K562 (cell line): ENCODE results near the gene TFCP2. TPM values are rescaled to one million over a fixed set of nuclear protein-coding genes. Genes with fewer than 3 reads are reported as not detected.

Experiments used
- BRCA1 ChIP-seq, 2 experiments: fragments of 450-650 bp in 1 of 2; sonication (generic) in 1 of 2; formaldehyde crosslinking in 1 of 2; IDR thresholded peaks; 2 replicates each; pipeline versions ENCODE4 v1.5.0 to v1.6.1; 2017 to 2020; ENCODE audit warnings: mild to moderate bottlenecking in 1 of 2, missing genetic modification reagents in 1 of 2
- CREB1 ChIP-seq, 2 experiments: sonication (generic) in 1 of 2; formaldehyde crosslinking in 1 of 2; IDR thresholded peaks; 2 replicates each; pipeline versions ENCODE4 v1.6.1 to v1.8.0; 2012 to 2022; ENCODE audit warnings: inconsistent platforms in 1 of 2, mild to moderate bottlenecking in 1 of 2, missing genetic modification reagents in 1 of 2, moderate library complexity in 1 of 2
- E2F3 ChIP-seq: fragments of 250-450 bp; sonication (Bioruptor Pico); IDR thresholded peaks from 2 replicates; pipeline ENCODE4 v1.4.0; 2020; ENCODE audit warnings: mild to moderate bottlenecking
- MIER1 ChIP-seq: fragments of 450-650 bp; IDR thresholded peaks from 2 replicates; pipeline ENCODE4 v1.6.1; 2016; ENCODE audit warnings: antibody characterized with exemption, mild to moderate bottlenecking, low read depth
- RBBP5 ChIP-seq: fragments of 200-600 bp; sonication (generic); IDR thresholded peaks from 2 replicates; pipeline ENCODE4 v1.6.1; 2012; ENCODE audit warnings: borderline replicate concordance, mild to moderate bottlenecking, low read length, control low read depth, inconsistent platforms; ENCODE audit not compliant: insufficient read depth, poor library complexity, severe bottlenecking
- RUNX1 ChIP-seq: sonication (generic); IDR thresholded peaks from 2 replicates; pipeline ENCODE4 v1.6.1; 2016; ENCODE audit warnings: antibody characterized with exemption, low read depth
- SFPQ ChIP-seq: fragments of 200-400 bp; formaldehyde crosslinking; IDR thresholded peaks from 2 replicates; pipeline ENCODE4 v1.6.1; 2017; ENCODE audit warnings: mild to moderate bottlenecking, low read depth, low read length, moderate library complexity
- SRSF9 ChIP-seq: fragments of 200-400 bp; formaldehyde crosslinking; IDR thresholded peaks from 2 replicates; pipeline ENCODE4 v1.6.1; 2017; ENCODE audit warnings: low read depth, low read length, borderline replicate concordance
- STAT6 ChIP-seq: sonication (generic); formaldehyde crosslinking; IDR thresholded peaks from 2 replicates; pipeline ENCODE4 v1.8.1; 2023; ENCODE audit warnings: mild to moderate bottlenecking, missing genetic modification reagents
- ZNF253 ChIP-seq: fragments of 250-450 bp; sonication (Bioruptor Pico); conservative IDR thresholded peaks from 2 replicates; pipeline ENCODE4 v1.6.1; 2021; ENCODE audit warnings: mild to moderate bottlenecking
- ZNF655 ChIP-seq: fragments of 250-450 bp; sonication (Bioruptor Pico); IDR thresholded peaks from 2 replicates; pipeline ENCODE4 v1.5.0; 2021
- ZNF76 ChIP-seq: fragments of 250-450 bp; sonication (Bioruptor Pico); IDR thresholded peaks from 2 replicates; pipeline ENCODE4 v1.4.0; 2020; ENCODE audit warnings: mild to moderate bottlenecking, moderate library complexity, borderline replicate concordance
- ZNF830 ChIP-seq: fragments of 250-450 bp; sonication (Bioruptor Pico); IDR thresholded peaks from 2 replicates; pipeline ENCODE4 v1.5.0; 2021; ENCODE audit warnings: mild to moderate bottlenecking
- polyA plus RNA-seq, 8 experiments: library from polyadenylated mRNA; depleted of rRNA in 4 of 8; stranded (reverse) in 5 of 8; unstranded in 3 of 8; fragments of >200 nt; fragmentation: Nextera tagmentation in 2 of 8; fragmentation: Illumina TruSeq in 1 of 8; extraction: Ambion mirVana in 2 of 8; extraction: Trizol in 1 of 8; gene quantifications; 2 replicates each; pipeline versions ENCODE4 v1.2.1 to v1.2.3, GENCODE V29; 2011 to 2014; ENCODE audit warnings: inconsistent platforms in 1 of 8, missing spikeins in 1 of 8
- total RNA-seq, 7 experiments: library from RNA; depleted of rRNA in 6 of 7; stranded (reverse); fragments of >200 nt in 6 of 7; fragmentation: Illumina TruSeq in 2 of 7; extraction: Trizol in 2 of 7; gene quantifications; 2 replicates each; pipeline versions ENCODE4 v1.2.1 to v1.2.3, GENCODE V29; 2011 to 2021; ENCODE audit warnings: low replicate concordance in 1 of 7
- TF ChIP-seq, protein P1 (sequence below): fragments of 450-650 bp; IDR thresholded peaks from 2 replicates; pipeline ENCODE4 v1.6.1; 2016; ENCODE audit warnings: borderline replicate concordance
- TF ChIP-seq, protein P2 (sequence below): sonication (generic); formaldehyde crosslinking; IDR thresholded peaks from 2 replicates; pipeline ENCODE4 v1.8.1; 2023; ENCODE audit warnings: mild to moderate bottlenecking, missing genetic modification reagents

TFCP2 gene
- total and polyA plus RNA-seq, 9 of the 15 experiments (the other 6 are each of a cell fraction or from before 2014, with no cell fraction given): 8.0 to 38.9 (median 19.3) TPM

- TF ChIP-seq, protein P1, sequence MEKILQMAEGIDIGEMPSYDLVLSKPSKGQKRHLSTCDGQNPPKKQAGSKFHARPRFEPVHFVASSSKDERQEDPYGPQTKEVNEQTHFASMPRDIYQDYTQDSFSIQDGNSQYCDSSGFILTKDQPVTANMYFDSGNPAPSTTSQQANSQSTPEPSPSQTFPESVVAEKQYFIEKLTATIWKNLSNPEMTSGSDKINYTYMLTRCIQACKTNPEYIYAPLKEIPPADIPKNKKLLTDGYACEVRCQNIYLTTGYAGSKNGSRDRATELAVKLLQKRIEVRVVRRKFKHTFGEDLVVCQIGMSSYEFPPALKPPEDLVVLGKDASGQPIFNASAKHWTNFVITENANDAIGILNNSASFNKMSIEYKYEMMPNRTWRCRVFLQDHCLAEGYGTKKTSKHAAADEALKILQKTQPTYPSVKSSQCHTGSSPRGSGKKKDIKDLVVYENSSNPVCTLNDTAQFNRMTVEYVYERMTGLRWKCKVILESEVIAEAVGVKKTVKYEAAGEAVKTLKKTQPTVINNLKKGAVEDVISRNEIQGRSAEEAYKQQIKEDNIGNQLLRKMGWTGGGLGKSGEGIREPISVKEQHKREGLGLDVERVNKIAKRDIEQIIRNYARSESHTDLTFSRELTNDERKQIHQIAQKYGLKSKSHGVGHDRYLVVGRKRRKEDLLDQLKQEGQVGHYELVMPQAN: peak; percentile 72; the same call in 1 of the 2 replicates
- TF ChIP-seq CREB1 (IDR thresholded peaks at IDR 0.05) (peak; percentile 96), CREB1 (CRISPR knock-in tag; IDR thresholded peaks at IDR 0.05) (peak; percentile 98), ZNF830 (no peak), BRCA1 (IDR thresholded peaks at IDR 0.05) (no peak), BRCA1 (CRISPR knock-in tag; IDR thresholded peaks at IDR 0.05) (no peak), ZNF655 (no peak), SFPQ (no peak), MIER1 (no peak), ZNF76 (CRISPR knock-in tag) (no peak), SRSF9 (no peak), ZNF253 (no peak), RUNX1 (no peak), STAT6 (CRISPR knock-in tag) (no peak; the same call in 1 of the 2 replicates), RBBP5 (no peak), E2F3 (CRISPR knock-in tag) (no peak)
- TF ChIP-seq, protein P2, sequence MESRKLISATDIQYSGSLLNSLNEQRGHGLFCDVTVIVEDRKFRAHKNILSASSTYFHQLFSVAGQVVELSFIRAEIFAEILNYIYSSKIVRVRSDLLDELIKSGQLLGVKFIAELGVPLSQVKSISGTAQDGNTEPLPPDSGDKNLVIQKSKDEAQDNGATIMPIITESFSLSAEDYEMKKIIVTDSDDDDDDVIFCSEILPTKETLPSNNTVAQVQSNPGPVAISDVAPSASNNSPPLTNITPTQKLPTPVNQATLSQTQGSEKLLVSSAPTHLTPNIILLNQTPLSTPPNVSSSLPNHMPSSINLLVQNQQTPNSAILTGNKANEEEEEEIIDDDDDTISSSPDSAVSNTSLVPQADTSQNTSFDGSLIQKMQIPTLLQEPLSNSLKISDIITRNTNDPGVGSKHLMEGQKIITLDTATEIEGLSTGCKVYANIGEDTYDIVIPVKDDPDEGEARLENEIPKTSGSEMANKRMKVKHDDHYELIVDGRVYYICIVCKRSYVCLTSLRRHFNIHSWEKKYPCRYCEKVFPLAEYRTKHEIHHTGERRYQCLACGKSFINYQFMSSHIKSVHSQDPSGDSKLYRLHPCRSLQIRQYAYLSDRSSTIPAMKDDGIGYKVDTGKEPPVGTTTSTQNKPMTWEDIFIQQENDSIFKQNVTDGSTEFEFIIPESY (CRISPR knock-in tag): no peak
These were observed at the start of gene TFCP2 (continued) for GRCh38 chr12:51172515-51173431.
